ENCODE measurements around the gene TNNI3. TPM values are rescaled to one million over a fixed set of nuclear protein-coding genes. Genes with fewer than 3 reads are reported as not detected.

Gene TNNI3
- total and polyA plus RNA-seq, 2 donors (not counting 3 experiments of a cell fraction or from before 2014, with no cell fraction given): not detected

- TF ChIP-seq POLR2AphosphoS5 (IDR thresholded peaks at IDR 0.05; ENCODE audit: insufficient read depth, low read depth, low read length) (no peak), FOS (IDR thresholded peaks at IDR 0.05; ENCODE audit: borderline replicate concordance, insufficient read depth, low read length) (no peak), POLR2A (IDR thresholded peaks at IDR 0.05; ENCODE audit: low read depth, low read length) (no peak), GATA2 (IDR thresholded peaks at IDR 0.05; ENCODE audit: insufficient read depth, insufficient read length, low read depth, low read length) (no peak), EZH2 (IDR thresholded peaks at IDR 0.05; ENCODE audit: borderline replicate concordance, low read depth, low read length, severe bottlenecking) (no peak), MYC (IDR thresholded peaks at IDR 0.05; ENCODE audit: low read depth, low read length) (no peak), JUN (IDR thresholded peaks at IDR 0.05; ENCODE audit: borderline replicate concordance, insufficient read depth, insufficient read length, low read depth) (no peak)
- TF ChIP-seq, protein P1, sequence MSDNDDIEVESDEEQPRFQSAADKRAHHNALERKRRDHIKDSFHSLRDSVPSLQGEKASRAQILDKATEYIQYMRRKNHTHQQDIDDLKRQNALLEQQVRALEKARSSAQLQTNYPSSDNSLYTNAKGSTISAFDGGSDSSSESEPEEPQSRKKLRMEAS (IDR thresholded peaks at IDR 0.05; ENCODE audit: insufficient read depth, insufficient read length): no peak
- TF ChIP-seq, protein P2, sequence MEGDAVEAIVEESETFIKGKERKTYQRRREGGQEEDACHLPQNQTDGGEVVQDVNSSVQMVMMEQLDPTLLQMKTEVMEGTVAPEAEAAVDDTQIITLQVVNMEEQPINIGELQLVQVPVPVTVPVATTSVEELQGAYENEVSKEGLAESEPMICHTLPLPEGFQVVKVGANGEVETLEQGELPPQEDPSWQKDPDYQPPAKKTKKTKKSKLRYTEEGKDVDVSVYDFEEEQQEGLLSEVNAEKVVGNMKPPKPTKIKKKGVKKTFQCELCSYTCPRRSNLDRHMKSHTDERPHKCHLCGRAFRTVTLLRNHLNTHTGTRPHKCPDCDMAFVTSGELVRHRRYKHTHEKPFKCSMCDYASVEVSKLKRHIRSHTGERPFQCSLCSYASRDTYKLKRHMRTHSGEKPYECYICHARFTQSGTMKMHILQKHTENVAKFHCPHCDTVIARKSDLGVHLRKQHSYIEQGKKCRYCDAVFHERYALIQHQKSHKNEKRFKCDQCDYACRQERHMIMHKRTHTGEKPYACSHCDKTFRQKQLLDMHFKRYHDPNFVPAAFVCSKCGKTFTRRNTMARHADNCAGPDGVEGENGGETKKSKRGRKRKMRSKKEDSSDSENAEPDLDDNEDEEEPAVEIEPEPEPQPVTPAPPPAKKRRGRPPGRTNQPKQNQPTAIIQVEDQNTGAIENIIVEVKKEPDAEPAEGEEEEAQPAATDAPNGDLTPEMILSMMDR (IDR thresholded peaks at IDR 0.05; ENCODE audit: extremely low read depth in 1 of 2, insufficient read depth in 1 of 2, low read depth in 1 of 2, low read length in 2 of 2): no peak
- Histone ChIP-seq H3K4me3 (replicated peaks in 1 of 3; ENCODE audit: insufficient read depth in 1 of 3, low read depth in 1 of 3, low read length in 3 of 3) (no peak overlapping the region), H3K79me2 (ENCODE audit: control insufficient read depth, insufficient read depth, low read length) (no peaks in the 10 kb centered on the region), H3K9me3 (replicated peaks; ENCODE audit: control insufficient read depth, insufficient read depth, low read length) (no peaks in the 10 kb centered on the region), H3K27ac (ENCODE audit: insufficient read depth, low read depth, low read length) (no peak overlapping the region), H3K4me1 (ENCODE audit: control insufficient read depth, extremely low read depth, insufficient read depth, low read length) (no peaks in the 10 kb centered on the region), H4K20me1 (replicated peaks; ENCODE audit: control insufficient read depth, extremely low read depth, insufficient read depth, low read length) (no peaks in the 10 kb centered on the region), H3K36me3 (ENCODE audit: control insufficient read depth in 2 of 2, extremely low read depth in 1 of 2, insufficient read depth in 2 of 2, low read length in 2 of 2) (no peaks in the 10 kb centered on the region), H3K9me1 (replicated peaks; ENCODE audit: control insufficient read depth, extremely low read depth, insufficient read depth, low read length) (no peaks in the 10 kb centered on the region), H3K27me3 (ENCODE audit: control insufficient read depth in 2 of 2, insufficient read depth in 2 of 2, low read length in 2 of 2) (no peaks in the 10 kb centered on the region), H3K9ac (replicated peaks; ENCODE audit: extremely low read depth, insufficient read depth, low read length) (no peak overlapping the region), H3K4me2 (ENCODE audit: insufficient read depth, low read length) (no peak overlapping the region), H2AFZ (ENCODE audit: low read depth, low read length) (no peak overlapping the region)
- dilution Hi-C loops (cut with MboI; ENCODE audit: extremely low pct_ligation_motif_present, low sequenced_read_pairs) (no loop called here), intact Hi-C loops (cut with micrococcal nuclease) (loop anchor here (10.0 kb wide), 1 partner anchor 463 kb away; no protein-coding TSS in a partner anchor)
- BruUV-seq (replicated peaks): no TSS peak
- ChIA-PET CTCF (no interaction called here), POLR2A (no interaction called here)
- DNase-seq (ENCODE audit: low read depth, low spot score) (no peak), FAIRE-seq (no peak)
Observed at GRCh38 chr19:55137915-55138314, 19.6 kb downstream of the TNNI3 start.
